GM21447 (cell line): ENCODE results near the gene KDM7A.
"Not testable (repeated sequence)": the region's sequence is repeated elsewhere in the genome, so short reads cannot be mapped to it uniquely, and the experiment has no call there.

Experiments
- ATAC-seq: cut with Tn5 transposase; IDR thresholded peaks from one replicate; pipeline ENCODE4 v1.9.1; 2021; ENCODE audit not compliant: unreplicated experiment

The KDM7A gene

DNA sequence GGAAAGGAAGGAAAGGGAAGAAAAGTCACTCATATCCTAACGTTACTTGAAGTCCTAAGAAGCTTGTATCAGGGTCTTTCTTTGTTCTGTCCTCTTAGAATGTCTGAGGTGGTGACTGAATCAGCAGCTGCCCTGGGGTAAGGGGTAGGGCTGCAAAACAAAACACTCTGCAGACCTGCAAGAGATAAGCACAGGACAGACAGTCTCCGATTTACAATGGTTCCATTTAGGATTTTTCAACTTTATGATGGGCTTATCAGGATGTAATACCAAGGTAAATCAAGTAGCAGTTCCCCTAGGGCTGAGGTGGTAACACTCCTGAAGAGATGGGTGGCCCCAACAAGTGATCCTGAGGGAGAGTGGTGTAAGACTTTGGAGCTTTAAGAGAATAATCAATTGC, 16.5 kb downstream of the KDM7A start:
- ATAC-seq: no peak

DNA sequence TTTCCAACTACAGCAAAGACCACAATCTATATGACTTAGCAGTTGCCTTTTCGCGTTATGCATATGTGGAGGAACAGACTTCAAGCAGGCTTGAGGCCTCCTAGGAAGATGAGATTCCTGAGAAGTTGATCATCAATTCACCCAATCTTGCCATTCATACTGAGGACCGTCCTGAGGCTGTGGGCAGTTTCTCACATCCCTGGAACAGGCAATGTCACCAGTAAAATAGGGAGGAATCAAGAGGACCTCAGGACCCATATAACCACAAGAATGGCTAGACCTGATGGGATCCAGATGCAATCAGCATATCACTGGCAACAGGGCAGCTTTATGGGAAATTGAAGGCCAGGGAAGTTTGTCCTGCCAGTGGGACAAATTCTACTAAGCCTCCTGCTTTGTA, 17.3 kb downstream of the KDM7A start:
- ATAC-seq: no peak

- ATAC-seq: no peak
Measured at GRCh38 chr7:140156460-140157080, 20.2 kb downstream of the KDM7A start.

DNA sequence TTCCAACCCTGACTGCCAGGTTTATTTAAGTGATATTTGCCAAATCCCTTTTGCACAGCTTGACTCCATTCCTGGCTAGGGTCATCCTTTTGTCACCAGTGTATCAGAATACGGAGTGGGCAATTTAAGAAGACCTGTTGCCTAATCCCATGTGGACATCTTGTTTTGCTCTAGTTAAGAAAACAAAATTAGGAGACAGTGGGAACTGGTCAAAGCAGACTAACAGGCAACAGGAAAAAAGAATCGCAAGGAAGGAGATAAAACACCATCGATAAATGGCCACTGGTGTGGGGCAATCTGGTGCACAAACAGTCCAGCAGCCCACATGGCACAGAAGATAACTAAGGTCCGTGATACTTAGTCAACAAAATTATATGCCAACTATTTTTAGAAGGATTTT, 21.4 kb downstream of the KDM7A start:
- ATAC-seq: no peak

DNA sequence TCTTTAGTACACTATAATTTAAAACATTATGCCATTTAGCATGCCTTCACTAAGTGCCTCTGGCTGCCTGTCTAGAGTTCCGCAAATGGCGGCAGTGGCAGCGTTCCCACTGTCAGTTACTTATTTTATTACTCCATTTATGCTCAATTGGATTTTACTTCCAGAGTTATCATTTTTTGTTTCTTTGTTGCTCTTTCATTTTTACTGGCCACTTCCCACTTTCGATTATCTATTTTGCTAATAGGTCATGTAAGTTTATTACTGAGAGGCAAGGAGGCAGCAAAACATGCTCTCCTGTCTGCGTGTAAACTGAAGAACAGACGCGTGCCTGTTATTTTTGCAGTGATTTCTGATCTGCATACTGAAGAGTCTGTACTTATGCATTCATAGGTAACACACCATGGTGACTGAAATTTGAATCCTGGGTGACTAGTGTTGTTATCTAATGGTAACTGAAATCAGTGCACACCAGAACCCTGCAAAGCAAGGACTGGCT, 23.1 kb downstream of the KDM7A start:
- ATAC-seq: no peak

DNA sequence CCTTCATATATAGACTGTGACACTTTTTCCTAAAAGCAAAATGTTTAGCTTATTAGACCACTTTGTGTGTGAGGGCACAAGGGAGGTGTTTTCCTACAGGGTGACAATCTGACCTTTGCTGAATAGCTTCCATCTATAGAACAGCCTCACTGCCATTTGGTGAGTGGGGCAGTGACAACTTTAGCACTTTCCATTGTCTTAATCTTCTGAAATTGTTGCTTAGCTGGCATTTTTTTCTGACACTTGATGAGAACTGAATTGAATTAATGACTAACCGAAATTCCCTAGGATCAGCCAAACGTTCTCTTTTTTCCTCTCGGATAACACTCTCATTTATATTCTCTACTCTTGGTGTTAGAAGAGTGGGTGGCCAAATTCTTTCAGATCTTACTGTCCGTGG, 30.2 kb downstream of the KDM7A start:
- no peak for ATAC-seq

- no peak for ATAC-seq
Measured at GRCh38 chr7:140145709-140146108, 31.1 kb downstream of the KDM7A start.

GRCh38 chr7:140144821-140145220, 32.0 kb downstream of the KDM7A start:
- ATAC-seq: no peak

- no peak for ATAC-seq
Measured at GRCh38 chr7:140143997-140144396, 32.8 kb downstream of the KDM7A start.

DNA sequence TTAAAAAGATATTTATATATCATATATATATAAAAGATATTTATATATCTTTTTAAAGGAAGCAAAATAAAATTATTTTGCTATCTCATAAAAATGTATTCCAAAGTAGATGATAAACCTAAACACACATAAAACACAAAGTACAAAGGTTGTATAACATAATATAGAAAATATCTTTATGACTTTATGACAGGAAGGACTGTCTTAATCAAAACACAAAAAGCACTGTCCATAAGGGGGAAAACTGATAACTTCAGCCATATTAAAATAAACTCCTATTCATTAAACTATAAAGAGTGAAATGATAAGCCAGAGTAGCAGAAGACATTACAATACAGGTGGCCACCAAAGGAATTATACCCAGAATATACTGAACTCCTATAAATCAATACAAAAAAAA, 34.8 kb downstream of the KDM7A start:
- ATAC-seq: no peak

GRCh38 chr7:140141256-140141655, 35.5 kb downstream of the KDM7A start:
- ATAC-seq: no peak

- ATAC-seq: no peak
Measured at GRCh38 chr7:140137078-140137477, 39.7 kb downstream of the KDM7A start.

- no peak for ATAC-seq
Measured at GRCh38 chr7:140136073-140136472, 40.7 kb downstream of the KDM7A start.

DNA sequence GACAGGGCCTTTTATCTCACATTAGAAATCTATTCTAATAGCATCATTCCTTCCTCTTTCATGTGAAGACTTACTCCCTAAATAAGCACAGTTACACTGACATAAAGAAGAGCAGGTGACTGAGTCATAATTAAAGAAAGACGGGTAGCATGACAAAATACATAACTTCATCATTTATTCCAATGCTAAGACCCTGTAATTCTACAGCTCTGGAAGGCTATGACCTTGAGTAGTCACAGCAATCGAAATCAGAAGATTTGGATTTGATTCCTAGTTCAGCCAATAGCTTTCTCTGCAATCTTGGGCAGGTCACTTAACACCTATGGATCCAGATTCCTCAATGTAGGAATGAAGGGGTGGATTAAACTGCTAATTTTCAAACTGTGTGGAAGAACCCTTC, 42.7 kb downstream of the KDM7A start:
- no peak for ATAC-seq

- ATAC-seq: no peak
Measured at GRCh38 chr7:140127360-140128127, 49.2 kb downstream of the KDM7A start.

DNA sequence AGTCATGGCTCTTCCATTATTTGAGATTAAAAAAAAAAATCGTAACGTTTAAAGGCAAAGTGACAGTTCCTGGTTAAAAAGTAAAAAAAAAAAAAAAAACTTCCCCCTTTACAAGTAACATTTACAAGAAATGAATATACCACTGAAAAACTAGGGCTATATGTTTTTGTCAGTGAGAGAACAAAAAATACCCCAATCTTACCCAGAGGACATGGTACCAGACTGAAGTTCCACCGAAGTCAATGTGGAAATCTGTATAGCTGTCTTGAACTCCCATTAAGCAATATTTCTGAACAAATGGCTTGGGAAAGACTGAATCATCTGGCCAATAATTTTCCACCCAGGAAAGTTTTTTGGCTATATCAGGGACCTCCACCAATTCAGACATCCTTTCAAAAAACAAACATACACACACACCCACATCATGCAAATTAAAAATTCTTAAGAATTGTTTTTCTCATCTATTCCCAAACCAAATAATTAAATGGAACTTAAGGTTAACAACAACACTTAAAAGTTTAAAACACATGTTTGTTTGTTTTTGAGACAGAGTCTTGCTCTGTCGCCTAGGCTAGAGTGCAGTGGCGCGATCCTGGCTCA, 50.2 kb downstream of the KDM7A start:
- ATAC-seq: no peak

- no peak for ATAC-seq
Measured at GRCh38 chr7:140122965-140123364, 53.8 kb downstream of the KDM7A start.

DNA sequence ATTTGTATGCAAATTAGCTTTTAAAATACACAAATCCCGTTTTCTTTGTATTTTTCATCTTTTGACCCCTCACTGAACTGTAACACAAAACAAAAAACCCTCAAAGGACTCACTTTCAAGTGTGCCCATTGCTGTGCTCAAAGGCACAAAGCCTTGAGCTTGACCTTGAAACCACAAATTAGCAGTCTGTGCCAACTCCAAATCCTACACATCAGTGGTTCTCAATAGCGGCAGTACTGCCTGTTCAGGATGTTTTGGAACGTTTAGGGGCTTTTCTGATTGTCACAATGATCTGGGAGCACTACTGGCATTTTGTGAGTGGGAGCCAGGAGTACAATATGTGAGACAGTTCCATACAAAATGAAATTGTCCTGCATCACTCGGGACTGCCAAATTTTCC, 55.5 kb downstream of the KDM7A start:
- no peak for ATAC-seq

DNA sequence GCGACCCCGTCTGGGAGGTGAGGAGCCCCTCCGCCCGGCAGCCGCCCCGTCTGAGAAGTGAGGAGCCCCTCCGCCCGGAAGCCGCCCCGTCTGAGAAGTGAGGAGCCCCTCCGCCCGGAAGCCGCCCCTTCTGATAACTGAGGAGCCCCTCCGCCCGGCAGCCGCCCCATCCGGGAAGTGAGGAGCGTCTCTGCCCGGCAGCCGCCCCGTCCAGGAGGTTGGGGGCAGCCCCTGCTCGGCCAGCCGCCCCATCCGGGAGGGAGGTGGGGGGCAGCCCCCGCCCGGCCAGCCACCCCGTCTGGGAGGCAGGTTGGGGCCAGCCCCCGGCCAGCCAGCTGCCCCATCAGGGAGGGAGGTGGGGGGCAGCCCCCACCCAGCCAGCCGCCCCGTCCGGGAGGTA, 62.0 kb downstream of the KDM7A start:
- not testable (repeated sequence) for ATAC-seq

DNA sequence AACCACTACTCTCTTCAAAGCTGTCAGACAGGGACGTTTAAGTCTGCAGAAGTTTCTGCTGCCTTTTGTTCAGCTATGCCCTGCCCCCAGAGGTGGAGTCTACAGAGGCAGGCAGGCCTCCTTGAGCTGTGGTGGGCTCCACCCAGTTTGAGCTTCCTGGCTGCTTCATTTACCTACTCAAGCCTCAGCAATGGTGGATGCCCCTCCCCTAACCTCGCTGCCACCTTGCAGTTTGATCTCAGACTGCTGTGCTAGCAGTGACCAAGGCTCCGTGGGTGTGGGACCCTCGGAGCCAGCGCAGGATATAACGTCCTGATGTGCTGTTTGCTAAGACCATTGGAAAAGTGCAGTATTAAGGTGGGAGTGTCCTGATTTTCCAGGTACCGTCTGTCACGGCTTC, 68.0 kb downstream of the KDM7A start:
- not testable (repeated sequence) for ATAC-seq

DNA sequence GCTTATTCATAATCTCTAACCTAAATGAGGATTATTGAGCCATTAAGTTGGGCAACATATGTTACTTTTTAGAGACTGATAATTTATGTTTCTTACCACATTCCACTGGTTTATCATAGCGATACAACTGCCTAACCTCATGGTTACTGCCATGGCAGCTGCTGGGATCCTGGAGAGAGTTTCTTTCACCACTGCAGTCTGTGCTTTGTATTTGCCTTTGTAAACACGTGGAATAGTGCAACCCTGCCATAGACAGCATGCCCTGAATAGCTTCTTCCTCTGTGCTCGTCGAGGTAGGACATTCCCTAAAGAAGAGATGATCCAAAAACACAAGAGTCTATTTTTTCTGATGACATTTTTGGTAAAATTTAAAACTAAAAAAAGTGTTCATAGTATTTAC, 80.3 kb downstream of the KDM7A start:
- no peak for ATAC-seq

DNA sequence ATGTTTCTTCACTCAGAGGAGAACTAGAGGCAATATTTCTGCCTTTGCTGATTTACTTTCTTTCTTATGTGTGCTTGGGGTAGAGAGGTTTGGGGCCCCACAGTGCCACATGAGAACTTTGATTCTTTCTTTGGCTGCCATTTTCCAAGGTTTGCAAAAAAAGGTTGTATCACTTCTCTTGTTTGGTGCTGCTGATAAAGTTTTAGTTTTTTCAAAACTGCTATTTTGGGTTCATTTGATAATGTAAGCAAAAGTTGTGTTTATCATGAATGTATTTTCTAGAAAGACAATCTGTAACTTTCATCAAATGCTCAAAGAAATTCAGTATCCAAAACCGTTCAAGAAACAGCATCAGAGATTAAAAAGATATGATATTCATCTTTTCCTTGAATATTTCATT, 83.4 kb downstream of the KDM7A start:
- ATAC-seq: no peak
